Measurements from ENCODE around the gene COL6A1.

The COL6A1 gene

DNA sequence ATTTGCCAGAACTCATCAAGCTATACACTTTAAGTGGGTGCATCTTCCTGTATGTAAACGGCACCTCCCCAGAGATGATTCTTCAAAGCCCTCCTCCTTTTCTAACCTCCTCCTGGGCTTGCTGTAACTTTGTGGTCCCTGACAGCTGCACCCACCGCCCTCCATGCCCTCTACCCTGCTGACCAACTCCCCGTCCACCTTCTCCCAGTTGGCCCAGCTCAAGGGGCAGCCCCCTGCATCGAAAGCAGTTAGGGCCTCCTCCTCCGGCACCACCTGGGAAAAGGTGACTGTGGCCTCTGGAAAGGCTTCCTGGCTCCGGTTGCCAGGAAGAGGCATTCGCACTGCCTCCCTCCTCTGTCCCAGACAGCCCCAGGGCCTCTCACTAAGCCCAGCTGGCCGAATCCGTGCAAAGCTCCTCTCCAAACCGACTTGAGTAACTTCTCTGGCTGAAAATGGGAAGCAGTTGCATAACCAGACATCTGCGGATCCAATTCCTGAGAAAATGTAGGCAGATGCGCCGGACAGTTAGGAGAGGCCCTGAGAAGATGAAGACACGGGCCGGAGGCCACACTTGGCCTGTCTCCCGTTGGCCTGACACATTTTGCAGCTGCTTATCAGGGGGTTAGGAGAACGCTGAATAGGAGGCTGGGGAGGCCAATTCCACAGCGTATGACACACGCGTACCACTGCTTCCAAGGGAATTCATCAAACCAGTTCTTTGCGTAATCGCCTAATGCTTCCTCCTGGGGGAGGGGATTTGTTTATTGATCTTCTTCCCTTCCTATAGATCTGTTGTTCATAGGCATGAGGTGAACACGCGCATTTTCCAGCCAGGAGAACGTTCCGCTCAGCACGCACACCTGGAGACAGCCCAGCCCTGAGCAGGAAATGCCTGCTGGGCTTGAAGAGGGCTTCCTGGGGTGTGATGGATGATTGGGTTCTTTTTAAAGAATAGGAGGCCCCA, 67.6 kb downstream of the COL6A1 start:
- DNase-seq (ENCODE audit: low read depth in 1 of 2, low spot score in 1 of 2), result peak in 1 of 2 experiments; percentile 26
- in situ Hi-C loops (cut with HindIII; ENCODE audit: low pct_unique_long_range_greater_than_20kb, low sequenced_read_pairs), result no loop called here
- no peak for TF ChIP-seq JUND (IDR thresholded peaks at IDR 0.05; ENCODE audit: low read depth)

DNA sequence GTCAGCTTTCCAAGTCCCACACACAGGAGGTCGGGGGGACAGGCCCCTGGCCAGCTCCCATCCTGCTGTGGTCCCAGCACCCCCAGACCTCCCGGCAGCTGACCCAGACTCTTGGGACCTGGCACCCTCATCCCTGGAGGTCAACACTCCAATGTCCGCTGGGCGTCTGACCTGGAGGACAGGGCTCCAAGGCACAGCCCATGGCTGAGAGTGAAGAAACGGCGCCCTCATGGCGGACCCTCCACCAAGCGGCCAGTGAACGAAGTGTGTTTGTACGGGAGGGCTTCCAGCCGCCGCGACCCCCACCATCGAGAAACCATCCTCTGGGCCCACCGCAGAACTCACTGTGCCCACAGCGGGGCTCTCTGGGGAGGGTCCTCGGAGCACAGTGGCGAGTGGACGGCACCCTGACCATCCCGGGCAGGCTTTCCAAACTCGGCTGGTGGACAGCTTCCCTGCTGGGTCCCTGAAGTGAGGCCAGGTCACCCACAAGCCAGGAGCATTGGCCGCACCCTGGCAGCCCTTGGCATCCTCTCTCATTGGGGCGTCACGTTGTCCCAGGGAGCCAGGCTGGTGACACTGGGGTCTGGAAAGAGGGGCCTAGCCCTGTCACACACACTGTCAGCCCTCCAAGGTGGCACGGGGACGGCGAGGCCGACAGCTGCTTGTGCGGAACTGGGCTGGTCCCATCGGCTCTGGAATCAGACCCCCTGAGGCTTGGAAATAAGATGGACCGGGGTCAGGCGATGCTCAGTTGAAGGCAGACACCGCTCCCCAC, 68.5 kb downstream of the COL6A1 start:
- no peak for TF ChIP-seq JUND (IDR thresholded peaks at IDR 0.05; ENCODE audit: low read depth)
- no peak for DNase-seq (ENCODE audit: low read depth in 1 of 2, low spot score in 1 of 2)
- in situ Hi-C loops (cut with HindIII; ENCODE audit: low pct_unique_long_range_greater_than_20kb, low sequenced_read_pairs), result no loop called here

DNA sequence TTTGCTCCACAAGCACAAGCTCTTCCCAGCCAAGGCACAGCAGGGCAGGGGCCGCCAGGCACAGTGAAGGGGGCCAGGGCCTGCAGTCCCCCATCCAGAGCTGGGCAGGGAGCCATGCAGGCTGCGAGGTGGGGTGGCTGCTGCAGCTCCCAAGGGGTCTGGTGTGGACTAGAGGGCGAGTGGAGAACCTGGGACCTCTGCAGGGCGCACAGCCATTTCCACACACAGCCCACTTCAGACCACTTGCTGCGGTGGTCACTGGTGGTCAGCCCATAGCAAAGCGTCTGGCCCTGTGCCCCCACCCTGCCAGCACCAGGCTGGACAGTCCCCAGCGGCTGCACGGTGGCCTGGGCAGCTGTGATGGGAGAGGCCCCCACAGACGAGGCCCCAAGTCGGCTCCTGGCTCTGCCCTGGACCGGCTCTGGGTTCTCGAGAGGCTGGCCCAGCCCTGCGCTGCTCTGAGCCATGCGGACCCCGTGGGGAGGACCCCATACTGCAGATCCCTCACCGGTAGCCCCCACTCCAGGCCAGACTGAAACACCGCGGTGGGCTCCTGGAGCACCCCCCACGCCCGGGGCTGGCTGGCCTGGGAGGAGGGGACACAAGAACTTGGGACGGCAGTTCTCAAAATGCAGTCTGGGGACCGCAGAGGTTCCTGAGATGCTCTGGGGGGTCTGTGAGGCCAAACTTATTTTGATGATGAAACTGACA, 69.3 kb downstream of the COL6A1 start:
- DNase-seq (ENCODE audit: low read depth in 1 of 2, low spot score in 1 of 2), result no peak
- in situ Hi-C loops (cut with HindIII; ENCODE audit: low pct_unique_long_range_greater_than_20kb, low sequenced_read_pairs), result no loop called here
- TF ChIP-seq JUND (IDR thresholded peaks at IDR 0.05; ENCODE audit: low read depth), result no peak

DNA sequence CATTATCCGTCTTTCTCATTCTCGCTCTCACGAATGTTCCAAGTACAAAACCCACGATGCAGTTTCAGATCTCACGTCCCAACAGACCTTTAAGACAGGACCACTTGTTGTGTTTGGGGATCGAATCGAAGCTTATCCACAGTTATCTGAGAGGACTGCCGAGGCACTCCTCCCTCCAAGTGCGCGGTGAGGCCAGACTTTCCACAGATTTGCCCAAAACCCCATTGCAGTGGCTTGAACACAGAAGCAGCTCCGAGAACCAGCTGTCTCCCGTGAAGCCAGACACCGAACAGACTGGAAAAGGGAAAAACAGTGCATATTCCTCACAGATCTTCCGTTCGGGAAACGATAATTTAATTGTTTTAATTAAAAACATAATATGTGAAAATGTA, 69.8 kb downstream of the COL6A1 start:
- in situ Hi-C loops (cut with HindIII; ENCODE audit: low pct_unique_long_range_greater_than_20kb, low sequenced_read_pairs), result no loop called here
- no peak for DNase-seq (ENCODE audit: low read depth in 1 of 2, low spot score in 1 of 2)
- TF ChIP-seq JUND (IDR thresholded peaks at IDR 0.05; ENCODE audit: low read depth), result no peak

DNA sequence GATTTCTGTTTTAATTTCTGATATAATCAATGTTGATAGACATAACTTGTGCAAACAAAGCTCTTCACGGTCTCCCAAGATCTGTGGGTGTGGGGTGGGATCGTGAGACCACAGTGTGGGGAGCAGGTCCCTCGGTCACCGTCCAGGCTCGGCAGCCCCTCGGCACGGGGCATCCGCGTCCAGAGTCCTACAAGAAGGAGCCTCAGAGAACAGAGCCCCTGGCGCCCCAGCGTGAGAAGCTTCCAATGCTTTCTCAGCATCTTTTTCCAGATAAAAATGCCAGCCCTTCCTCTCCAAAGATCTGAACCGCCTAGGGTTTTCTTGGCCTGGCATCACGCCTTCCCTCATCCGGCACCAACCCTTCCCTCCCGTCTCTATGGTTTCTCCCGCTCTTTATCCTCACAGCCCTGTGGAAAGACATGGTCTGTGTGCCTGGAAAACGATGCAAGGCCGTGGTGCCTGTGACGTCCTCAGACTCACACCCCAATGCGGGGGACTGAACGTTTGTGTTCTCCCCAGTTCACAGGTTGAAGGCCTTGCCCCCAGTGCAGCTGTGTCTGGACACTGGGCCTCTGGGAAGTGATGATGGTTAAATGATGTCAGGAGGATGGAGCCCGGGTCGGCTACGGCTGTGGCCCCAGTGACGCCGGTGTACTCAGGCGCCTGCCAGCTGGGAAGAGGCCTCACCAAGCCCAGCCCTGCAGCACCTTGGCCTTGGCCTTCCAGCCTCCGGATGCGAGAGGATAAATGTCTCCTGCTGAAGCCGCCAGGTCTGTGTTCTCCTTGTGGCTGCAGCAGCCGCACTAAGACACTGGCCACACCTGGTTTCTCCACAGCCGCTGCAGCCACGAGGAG, 70.5 kb downstream of the COL6A1 start:
- DNase-seq (ENCODE audit: low read depth in 1 of 2, low spot score in 1 of 2), result no peak
- no peak for TF ChIP-seq JUND (IDR thresholded peaks at IDR 0.05; ENCODE audit: low read depth)
- in situ Hi-C loops (cut with HindIII; ENCODE audit: low pct_unique_long_range_greater_than_20kb, low sequenced_read_pairs), result no loop called here

DNA sequence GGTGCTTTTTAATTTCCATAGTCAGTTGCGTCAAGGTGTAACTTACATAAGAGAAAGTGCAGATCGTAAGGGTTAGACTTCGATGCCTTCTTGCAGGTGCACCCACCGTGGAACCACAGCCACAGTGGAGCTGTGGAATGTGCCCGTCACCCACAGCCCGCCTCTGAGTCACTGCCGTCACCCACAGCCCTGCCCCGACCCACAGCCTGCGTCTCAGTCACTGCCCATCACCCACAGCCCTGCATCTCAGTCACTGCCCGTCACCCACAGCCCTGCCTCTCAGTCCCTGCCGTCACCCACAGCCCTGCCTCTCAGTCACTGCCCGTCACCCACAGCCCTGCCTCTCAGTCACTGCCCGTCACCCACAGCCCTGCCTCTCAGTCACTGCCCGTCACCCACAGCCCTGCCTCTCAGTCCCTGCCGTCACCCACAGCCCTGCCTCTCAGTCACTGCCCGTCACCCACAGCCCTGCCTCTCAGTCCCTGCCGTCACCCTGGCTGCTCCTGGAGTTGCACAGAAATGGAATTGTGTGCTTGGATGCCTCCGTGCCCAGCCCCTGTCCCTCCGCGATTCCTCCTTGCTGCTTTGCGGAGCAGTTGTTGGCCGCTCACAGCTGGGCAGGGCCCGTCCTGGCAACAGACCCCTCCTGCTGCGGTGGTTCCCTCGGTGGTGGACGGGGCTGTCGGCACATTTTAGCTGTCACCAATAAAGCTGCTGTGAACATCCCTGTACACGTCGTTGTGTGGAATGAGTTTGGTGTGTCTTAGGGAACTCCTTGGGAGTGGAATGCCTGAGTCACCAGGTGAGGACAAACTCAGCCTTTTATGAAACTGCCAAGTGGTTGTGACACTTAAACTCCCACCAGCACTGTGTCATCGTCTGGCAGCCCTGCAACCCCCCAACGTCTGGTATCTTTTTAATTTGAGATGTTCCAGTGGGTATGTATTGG, 71.4 kb downstream of the COL6A1 start:
- no peak for TF ChIP-seq JUND (IDR thresholded peaks at IDR 0.05; ENCODE audit: low read depth)
- DNase-seq (ENCODE audit: low read depth in 1 of 2, low spot score in 1 of 2), result no peak
- in situ Hi-C loops (cut with HindIII; ENCODE audit: low pct_unique_long_range_greater_than_20kb, low sequenced_read_pairs), result no loop called here

DNA sequence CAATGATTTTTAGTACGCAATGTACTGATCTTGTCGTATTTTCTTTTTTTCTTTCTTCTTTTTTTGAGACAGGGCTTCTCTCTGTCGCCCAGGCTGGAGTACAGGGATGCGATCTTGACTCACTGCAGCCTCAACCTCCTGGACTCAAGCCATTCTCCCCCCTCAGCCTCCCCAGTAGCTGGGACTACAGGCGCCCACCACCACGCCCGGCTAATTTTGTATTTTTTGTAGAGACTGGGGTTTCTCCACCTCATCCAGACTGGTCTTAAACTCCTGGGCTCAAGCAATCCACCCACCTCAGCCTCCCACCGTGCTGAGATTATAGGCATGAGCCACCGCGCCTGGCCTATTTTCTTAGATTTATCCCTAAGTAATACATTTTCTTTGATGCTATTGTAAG, 72.5 kb downstream of the COL6A1 start:
- in situ Hi-C loops (cut with HindIII; ENCODE audit: low pct_unique_long_range_greater_than_20kb, low sequenced_read_pairs), result no loop called here
- TF ChIP-seq JUND (IDR thresholded peaks at IDR 0.05; ENCODE audit: low read depth), result no peak
- DNase-seq (ENCODE audit: low read depth in 1 of 2, low spot score in 1 of 2), result no peak

DNA sequence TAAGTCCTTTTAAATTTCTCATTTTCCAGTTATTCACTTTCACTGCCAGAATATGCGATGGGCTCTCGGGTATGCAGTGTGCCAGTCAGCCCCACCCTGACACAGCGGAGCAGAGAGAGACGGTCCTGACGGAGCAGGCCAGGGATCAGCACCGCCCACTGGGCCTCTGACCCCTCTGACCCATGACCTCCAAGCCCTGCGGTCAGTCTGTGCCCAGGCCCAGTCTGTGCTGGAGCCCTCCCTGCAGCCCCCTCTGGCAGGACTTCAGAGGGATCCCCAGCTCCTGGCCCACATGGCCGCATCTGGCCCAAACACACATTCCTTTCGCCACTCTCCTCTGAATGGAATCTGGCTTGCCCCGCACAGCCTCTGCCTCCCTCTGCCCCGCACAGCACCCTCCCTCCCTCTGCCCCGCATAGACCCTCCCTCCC, 72.9 kb downstream of the COL6A1 start:
- in situ Hi-C loops (cut with HindIII; ENCODE audit: low pct_unique_long_range_greater_than_20kb, low sequenced_read_pairs), result no loop called here
- DNase-seq (ENCODE audit: low read depth in 1 of 2, low spot score in 1 of 2), result no peak
- no peak for TF ChIP-seq JUND (IDR thresholded peaks at IDR 0.05; ENCODE audit: low read depth)
